LHCN-M2 (cell line): Measurements from ENCODE around the gene OSBPL2. TPM values are rescaled to one million over a fixed set of nuclear protein-coding genes. Genes with fewer than 3 reads are reported as not detected.

Source experiments
- DNase-seq: peaks from one replicate; pipeline ENCODE4 v3.0.0-alpha.2; 2012; ENCODE audit warnings: low read depth
- polyA plus RNA-seq: library from polyadenylated mRNA; unstranded; fragments of >200 nt; gene quantifications from one replicate; pipeline ENCODE4 v1.2.1, GENCODE V29; 2012; ENCODE audit warnings: missing spikeins
- total RNA-seq: library from RNA; depleted of rRNA; stranded (reverse); fragments of >200 nt; gene quantifications from 2 replicates; pipeline ENCODE4 v1.2.3, GENCODE V29; 2014; rRNA removed

The OSBPL2 gene
- total RNA-seq: 11.3 and 12.7 TPM in 2 replicates
- polyA plus RNA-seq: 10.4 TPM

- peak; percentile 95 for DNase-seq
These were observed at the start of gene OSBPL2 for GRCh38 chr20:62237801-62238568. TSS of gene OSBPL2 (plus strand) at chr20:62238521. CDS start at chr20:62256185, 17,664 bp downstream.

GRCh38 chr20:62190639-62191411, 47.5 kb upstream of the OSBPL2 start:
- no peak for DNase-seq

GRCh38 chr20:62191781-62192559, 46.4 kb upstream of the OSBPL2 start:
- no peak for DNase-seq

GRCh38 chr20:62192635-62193034, 45.7 kb upstream of the OSBPL2 start:
- DNase-seq: no peak

GRCh38 chr20:62193079-62194025, 45.0 kb upstream of the OSBPL2 start:
- DNase-seq: no peak

- DNase-seq: no peak
These were observed 43.3 kb upstream of the OSBPL2 start for GRCh38 chr20:62195075-62195405.

- DNase-seq: no peak
These were observed 42.6 kb upstream of the OSBPL2 start for GRCh38 chr20:62195736-62196135.

- no peak for DNase-seq
These were observed 42.0 kb upstream of the OSBPL2 start for GRCh38 chr20:62196286-62196685.

- no peak for DNase-seq
These were observed 41.0 kb upstream of the OSBPL2 start for GRCh38 chr20:62197311-62197710.

- no peak for DNase-seq
These were observed 40.5 kb upstream of the OSBPL2 start for GRCh38 chr20:62197801-62198200.

GRCh38 chr20:62198496-62198895, 39.8 kb upstream of the OSBPL2 start:
- no peak for DNase-seq

- no peak for DNase-seq
These were observed 39.4 kb upstream of the OSBPL2 start for GRCh38 chr20:62198931-62199330.

- DNase-seq: no peak
These were observed 37.7 kb upstream of the OSBPL2 start for GRCh38 chr20:62200491-62201172.

- no peak for DNase-seq
These were observed 36.9 kb upstream of the OSBPL2 start for GRCh38 chr20:62201173-62202082.

- no peak for DNase-seq
These were observed 36.3 kb upstream of the OSBPL2 start for GRCh38 chr20:62202083-62202395.

GRCh38 chr20:62202676-62203377, 35.5 kb upstream of the OSBPL2 start:
- DNase-seq: no peak

- no peak for DNase-seq
These were observed 34.8 kb upstream of the OSBPL2 start for GRCh38 chr20:62203378-62204030.
